ENCODE data around the gene RAPGEF1. TPM values are rescaled to one million over a fixed set of nuclear protein-coding genes. Genes with fewer than 3 reads are reported as not detected.
"Not testable (repeated sequence)": the region's sequence is repeated elsewhere in the genome, so short reads cannot be mapped to it uniquely, and the experiment has no call there.

The RAPGEF1 gene
- total RNA-seq, 1 donor from 2014 or later: 146 TPM

DNA sequence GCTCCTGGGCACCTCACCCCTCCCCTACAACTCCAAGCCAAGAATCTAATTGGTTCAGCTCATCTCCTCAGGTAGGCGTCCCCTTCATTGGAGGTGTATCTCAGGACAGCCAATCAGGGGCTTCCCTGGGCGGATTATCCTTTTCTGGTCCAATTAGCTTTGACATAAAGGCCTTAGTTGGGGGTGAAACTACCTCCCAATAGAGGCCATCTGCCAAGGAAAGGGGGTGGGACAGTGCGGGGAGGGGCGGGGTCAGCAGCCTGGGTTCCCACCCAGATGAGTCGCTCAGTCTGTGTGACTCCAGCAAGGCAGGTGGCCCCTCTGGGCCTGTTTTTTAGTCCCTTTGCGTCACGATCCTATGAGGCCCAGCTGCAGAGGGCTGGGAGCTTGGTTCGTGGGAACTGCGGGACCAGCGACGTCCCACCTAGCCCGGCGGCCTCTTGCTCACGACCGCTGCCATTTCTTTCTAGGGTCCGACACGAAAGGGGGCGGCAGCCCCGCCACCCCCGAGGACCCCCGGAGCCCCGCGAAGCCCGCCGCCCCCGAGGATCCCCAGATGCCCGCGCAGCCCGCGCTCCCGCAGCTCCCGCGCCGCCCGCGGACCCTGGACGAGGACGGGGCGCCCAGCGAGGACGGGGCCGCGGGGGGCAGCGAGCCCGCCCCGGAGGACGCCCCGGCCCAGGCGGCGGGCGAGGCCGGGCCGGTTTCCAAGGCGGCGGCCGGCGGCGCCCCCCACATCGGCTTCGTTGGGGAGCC is 185.6 kb downstream of the RAPGEF1 start:
- intact Hi-C loops (cut with DNase I): no loop called here
- DNase-seq (no peak), ATAC-seq (no peak)
- Histone ChIP-seq H3K27me3 (ENCODE audit: low read depth) (peaks cover 28% of the 10 kb centered on the region), H3K9me3 (no peaks in the 10 kb centered on the region), H3K4me3 (no peak overlapping the region), H3K36me3 (no peaks in the 10 kb centered on the region), H3K4me1 (no peaks in the 10 kb centered on the region), H3K27ac (no peak overlapping the region)
- no peak for TF ChIP-seq CTCF (IDR thresholded peaks at IDR 0.05)

GRCh38 chr9:131552030-131552429 is 187.8 kb downstream of the RAPGEF1 start:
- Histone ChIP-seq H3K4me1 (peaks cover under 1% of the 10 kb centered on the region), H3K9me3 (no peaks in the 10 kb centered on the region), H3K4me3 (no peak overlapping the region), H3K36me3 (no peaks in the 10 kb centered on the region), H3K27me3 (ENCODE audit: low read depth) (peaks cover 33% of the 10 kb centered on the region), H3K27ac (no peak overlapping the region)
- ATAC-seq (no peak), DNase-seq (no peak)
- intact Hi-C loops (cut with DNase I): no loop called here
- no peak for TF ChIP-seq CTCF (IDR thresholded peaks at IDR 0.05)

- Histone ChIP-seq H3K27me3 (ENCODE audit: low read depth) (peaks cover 42% of the 10 kb centered on the region), H3K4me1 (peaks cover 13% of the 10 kb centered on the region)
- ATAC-seq; H3K4me3 ChIP-seq; H3K27ac ChIP-seq; H3K9me3 ChIP-seq; DNase-seq; H3K36me3 ChIP-seq; intact Hi-C loops (cut with DNase I): not testable (repeated sequence)
Measured at GRCh38 chr9:131550465-131550864, 189.4 kb downstream of the RAPGEF1 start.

DNA sequence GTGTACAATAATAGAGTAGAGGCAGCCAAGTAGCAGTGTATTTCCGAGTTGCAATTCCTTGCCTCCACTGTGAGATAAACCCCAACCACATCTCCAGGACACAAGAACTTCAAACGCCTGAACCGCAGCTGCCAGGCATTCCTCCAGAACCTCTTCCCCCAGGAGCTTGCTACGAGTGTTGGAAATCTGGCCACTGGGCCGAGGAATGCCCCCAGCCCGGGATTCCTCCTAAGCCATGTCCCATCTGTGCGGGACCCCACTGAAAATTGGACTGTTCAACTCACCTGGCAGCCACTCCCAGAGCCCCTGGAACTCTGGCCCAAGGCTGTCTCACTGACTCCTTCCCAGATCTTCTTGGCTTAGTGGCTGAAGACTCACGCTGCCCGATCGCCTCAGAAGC is 190.7 kb downstream of the RAPGEF1 start:
- intact Hi-C loops (cut with DNase I); H3K4me3 ChIP-seq; ATAC-seq; H3K27ac ChIP-seq; DNase-seq; H3K36me3 ChIP-seq; H3K9me3 ChIP-seq: not testable (repeated sequence)
- peaks cover 43% of the 10 kb centered on the region for H3K27me3 ChIP-seq (ENCODE audit: low read depth)
- peaks cover 13% of the 10 kb centered on the region for H3K4me1 ChIP-seq

GRCh38 chr9:131546336-131547084 is 193.4 kb downstream of the RAPGEF1 start:
- no peak for TF ChIP-seq CTCF (IDR thresholded peaks at IDR 0.05)
- H3K9me3 ChIP-seq: peaks cover 13% of the 10 kb centered on the region
- H3K36me3 ChIP-seq: no peaks in the 10 kb centered on the region
- H3K4me3 ChIP-seq: peak overlapping the region; percentile 54
- peak; percentile 43 to 49 for ATAC-seq
- DNase-seq: no peak
- H3K27ac ChIP-seq: no peak overlapping the region
- peaks cover 13% of the 10 kb centered on the region for H3K4me1 ChIP-seq
- intact Hi-C loops (cut with DNase I): no loop called here
- peaks cover 33% of the 10 kb centered on the region for H3K27me3 ChIP-seq (ENCODE audit: low read depth)

- ATAC-seq: peak; percentile 69
- Histone ChIP-seq H3K9me3 (peaks cover 13% of the 10 kb centered on the region), H3K36me3 (no peaks in the 10 kb centered on the region), H3K27me3 (ENCODE audit: low read depth) (peaks cover 33% of the 10 kb centered on the region), H3K4me1 (peaks cover 13% of the 10 kb centered on the region), H3K27ac (no peak overlapping the region), H3K4me3 (peak overlapping the region; percentile 54)
- intact Hi-C loops (cut with DNase I): no loop called here
- TF ChIP-seq CTCF (IDR thresholded peaks at IDR 0.05): no peak
- DNase-seq: no peak
Measured at GRCh38 chr9:131545786-131546335, 194.0 kb downstream of the RAPGEF1 start.
